GM21529 (cell line): Measurements from ENCODE around the gene REPIN1.

Source experiments
- ATAC-seq: cut with Tn5 transposase; IDR thresholded peaks from one replicate; pipeline ENCODE4 v1.9.1; 2021; ENCODE audit not compliant: unreplicated experiment

The REPIN1 gene

DNA sequence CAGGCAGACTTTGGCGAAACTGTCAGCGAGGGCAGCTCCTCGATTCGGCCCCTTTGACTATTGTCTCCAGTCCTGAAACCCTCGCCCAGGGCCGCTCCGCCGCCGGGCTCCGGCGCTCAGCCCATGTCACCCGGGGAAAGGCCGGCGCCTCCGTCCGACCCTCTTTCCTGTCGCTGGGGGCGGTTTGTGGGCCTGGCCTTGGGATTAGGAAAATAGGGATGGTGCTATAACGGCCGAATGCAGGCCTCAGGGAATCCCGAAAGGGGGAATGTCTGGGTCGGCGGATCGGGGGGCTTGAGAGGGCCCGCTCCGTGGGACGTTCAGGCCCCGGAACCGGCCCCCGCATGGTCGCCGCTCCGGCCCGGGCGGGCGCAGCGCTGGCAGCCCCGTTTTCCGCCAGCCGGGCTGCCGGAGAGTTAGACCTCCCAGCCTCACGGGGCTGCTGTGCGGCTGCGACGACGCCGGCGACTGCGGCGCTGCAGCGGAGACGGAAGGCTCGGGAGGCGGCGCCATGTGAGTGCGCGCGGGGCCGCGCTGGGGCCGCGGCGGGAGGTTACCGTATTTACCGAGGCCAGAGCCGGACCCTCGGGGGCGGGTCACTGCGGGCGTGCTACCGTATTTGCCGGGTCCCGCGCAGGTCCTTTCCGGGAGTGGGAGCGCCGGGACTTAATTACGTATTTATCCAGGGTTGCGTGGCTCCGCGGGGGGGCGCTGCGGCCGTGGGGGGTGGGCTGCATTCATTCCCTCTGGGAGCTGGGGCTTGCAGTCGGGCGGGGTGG is 36.4 kb downstream of the REPIN1 start:
- ATAC-seq, result peak; percentile 49

- no peak for ATAC-seq
These were observed 37.1 kb downstream of the REPIN1 start for GRCh38 chr7:150405584-150406311.

DNA sequence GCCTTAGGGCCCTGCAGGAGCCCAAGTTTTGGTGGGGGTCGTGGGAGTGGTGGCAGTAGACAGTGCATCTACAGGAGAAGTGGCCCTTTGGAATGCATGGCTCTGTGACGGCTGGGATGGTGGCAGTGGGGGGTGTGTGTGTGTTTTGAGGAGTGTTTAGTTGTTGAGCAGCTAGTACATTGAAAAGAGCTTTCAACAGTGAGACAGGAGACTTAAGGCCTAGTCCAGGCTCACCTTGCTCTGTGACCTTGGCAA is 37.6 kb downstream of the REPIN1 start:
- ATAC-seq, result no peak

DNA sequence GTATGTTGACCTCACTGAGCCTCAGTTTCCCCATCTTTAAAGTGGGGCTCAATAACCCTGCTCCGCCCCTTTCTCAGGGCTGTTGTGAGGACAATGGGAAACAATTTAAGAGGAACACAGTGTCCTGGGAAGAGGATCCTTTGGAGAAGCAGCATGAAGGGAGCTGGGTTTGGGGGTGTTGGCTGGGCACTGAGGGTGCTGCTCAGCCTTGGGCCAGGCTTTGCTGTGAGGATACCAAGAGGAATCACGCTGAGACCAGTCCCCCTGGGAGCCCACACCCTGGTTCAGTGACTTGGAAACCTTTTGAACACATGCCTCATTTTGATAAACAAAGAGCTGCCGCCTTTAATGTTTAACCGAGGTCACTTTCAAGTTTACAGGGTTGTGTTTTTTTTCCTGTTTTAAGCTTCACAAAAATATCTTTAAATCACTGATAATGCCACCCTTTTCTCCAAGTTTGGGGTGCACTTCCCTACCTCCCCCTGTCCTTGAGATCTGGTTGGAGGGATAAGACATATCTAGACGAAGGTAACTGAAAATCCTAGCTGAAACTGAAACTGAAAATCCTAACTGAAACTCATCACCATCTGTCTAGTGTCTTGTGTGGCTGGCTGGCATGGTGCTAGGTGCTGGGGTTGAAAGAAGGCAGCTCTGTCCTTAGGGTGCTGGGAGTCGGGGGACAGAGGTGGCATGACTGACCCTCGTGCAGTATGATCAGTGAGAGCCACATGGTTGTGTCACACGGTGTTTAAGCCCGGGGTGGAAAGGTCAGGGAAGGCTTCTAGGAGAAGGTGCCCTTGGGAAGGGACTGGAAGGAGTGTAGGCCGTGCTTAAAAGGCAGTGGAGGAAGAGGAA is 38.2 kb downstream of the REPIN1 start:
- peak; percentile 60 for ATAC-seq

- no peak for ATAC-seq
These were observed 39.2 kb downstream of the REPIN1 start for GRCh38 chr7:150407588-150408392.

- peak; percentile 13 for ATAC-seq
These were observed 40.0 kb downstream of the REPIN1 start for GRCh38 chr7:150408393-150409299.

DNA sequence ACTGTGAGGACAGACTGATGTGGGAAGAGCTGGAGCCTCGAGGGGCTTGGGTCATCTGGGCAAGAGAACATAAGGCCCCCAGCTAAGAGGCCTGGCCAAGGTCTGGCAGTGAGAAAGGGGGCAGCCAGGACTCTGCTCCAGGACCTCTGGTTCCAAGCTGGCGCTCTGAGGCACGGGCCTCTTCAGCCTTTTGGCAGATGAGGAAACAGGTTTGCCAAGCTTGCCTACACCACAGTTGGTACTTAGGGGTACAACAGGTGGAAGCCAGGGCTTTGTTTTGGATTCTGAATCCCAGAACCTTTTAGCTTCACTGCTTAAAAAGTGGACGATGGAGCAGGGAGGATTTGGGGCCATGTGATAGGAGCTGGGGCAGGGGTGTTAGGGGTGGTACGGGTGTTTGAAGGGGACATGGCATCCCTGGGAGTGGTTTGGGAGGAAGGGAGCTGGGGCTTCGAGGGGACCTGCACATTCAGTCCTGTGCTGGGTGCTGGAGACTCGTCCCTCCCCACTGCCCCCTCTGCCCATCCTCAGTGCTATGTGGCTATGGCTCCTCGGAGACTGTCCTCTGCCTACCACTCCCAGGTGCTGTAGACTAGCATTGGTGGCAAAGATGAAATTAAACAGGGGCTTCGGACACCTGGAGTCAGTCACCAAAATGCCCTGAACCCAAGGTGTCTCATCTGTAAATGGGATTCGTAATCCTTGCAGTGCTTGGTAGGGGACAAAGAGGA is 40.8 kb downstream of the REPIN1 start:
- no peak for ATAC-seq

DNA sequence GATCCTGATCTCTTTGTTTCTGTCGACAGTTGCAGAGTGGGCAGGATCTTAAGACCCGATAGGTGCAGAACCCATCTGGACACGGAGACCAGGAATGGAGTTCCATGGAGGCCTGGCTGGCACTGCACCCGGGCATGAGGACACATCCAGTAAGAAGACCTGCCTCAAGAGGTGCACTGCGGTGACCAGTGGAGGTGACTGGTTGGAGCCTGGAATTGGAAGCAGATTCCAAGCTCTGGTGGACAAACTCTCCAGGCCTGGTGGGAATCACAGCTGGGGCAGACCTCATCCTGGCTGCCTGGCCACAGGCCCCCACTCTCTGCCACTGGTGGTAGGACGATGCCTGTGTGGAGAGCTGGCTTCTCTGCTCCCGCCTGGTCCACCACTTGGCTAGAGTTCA is 41.5 kb downstream of the REPIN1 start:
- no peak for ATAC-seq

DNA sequence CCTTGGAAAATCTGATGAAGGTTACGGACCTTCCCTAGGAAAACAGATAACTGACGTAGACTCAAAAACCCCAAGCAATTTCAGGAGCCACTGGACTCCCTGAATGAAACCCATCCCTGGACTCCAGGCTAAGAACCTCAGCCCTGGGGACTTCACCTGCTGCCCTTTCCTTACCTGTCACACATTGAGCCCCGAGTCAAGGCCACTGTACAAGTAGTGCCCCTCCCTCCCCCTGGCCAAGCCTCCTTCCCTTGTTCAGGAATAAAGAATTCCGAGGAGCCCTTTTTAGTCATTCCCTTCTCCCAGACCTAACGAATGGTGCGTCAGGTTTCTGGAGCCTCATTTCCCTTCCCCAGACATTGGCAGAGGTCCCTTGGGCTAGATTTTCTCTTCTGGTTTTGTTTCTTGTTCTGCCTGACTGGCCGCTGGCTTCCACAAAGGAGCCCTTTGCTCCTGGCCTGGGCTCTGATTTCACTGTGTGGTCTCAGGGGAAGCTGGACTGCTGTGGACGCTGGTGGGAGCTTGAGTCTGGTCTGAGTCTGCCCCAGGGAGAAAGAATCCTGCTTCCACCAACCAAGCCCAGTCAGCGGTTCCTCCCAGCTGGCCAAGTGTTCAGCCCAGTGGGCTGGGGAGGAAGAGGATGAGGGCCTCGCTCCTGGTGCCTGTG is 42.2 kb downstream of the REPIN1 start:
- ATAC-seq, result no peak

DNA sequence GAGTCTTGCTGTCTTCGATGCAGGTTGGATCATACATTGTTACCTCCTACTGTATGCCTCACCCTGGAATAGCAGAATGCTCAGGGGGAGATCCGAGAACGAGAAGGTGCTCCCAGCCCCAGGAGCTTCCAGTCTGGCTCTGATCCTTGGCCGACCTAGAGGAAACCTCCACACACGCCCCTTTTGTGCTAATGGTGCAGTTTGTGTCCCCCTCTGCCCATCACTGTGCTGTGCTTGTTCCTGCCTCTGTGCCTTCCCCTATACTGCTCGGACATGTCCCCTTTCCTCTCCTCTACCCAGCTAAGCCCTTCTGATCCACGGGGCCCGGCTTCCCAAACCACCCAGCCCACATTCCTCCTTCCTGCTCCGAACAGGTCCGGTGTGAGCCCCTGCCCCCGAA is 43.0 kb downstream of the REPIN1 start:
- no peak for ATAC-seq

GRCh38 chr7:150412016-150412415 is 43.4 kb downstream of the REPIN1 start:
- ATAC-seq, result no peak

DNA sequence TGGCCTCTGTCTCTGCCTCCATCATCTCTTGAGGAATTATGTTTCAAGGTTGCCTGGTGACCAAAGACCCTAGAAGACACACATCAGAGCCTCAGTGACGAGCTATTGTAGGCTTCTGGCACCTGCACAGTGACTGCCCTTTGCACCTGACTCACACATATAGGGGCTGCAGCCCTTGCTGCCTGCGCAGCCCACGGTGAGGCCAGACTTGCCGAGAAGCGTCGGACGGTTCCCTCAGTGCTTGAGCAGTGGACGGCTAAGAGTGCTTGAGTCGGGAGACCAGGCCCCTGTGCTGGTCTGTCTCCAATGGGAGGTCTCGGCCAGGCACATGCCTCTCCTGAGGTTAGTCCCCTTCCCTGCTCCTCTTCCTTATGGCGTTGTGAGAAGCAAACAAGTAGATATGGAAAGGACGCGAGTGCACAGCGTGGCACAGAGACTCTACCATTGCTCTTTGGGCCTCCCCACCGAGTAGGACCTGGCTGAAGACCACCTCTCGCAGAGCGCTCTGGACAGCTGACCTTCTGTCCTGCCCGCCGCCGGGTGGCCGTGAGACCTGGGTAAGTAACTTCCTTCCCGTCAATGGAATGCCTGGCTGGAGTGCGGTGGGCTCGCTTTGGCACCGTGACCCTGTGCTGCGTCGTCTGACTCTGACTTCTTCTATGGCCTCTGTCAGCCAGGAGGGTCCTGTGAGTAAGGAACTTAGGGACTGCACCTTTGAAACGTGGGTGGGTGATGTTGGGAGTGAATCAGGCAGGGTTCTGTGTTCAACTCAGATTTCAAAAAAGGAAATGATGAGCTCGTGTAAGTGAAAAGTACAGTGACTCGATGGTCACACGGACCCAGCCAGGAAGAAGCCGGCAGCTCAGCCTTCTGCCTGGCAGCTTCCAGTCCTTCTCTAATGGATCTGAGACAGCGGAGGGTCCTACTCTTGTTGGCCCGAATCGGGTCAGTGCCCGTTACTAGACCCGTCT is 44.2 kb downstream of the REPIN1 start:
- no peak for ATAC-seq

DNA sequence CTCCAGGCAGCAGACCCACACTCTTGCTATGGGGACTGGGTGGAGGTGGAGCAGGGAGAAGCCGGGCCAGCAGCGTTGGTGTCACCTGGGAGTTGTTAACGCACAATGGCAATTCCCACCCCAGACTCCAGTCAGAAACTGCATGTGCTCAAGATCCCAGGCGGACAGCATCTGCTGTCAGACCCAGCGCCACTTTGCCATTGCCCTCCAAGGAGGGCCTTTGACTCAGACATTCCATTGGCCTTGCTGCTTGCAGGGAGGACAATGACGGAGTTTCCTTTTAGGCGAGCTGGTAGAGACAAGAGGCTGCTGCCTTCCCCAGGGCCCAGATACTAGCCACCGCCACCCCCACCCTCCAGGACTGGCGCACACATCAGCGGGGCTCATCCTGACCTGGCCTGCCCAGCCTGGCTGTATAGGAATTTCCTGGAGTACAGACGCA is 45.0 kb downstream of the REPIN1 start:
- no peak for ATAC-seq

GRCh38 chr7:150415161-150416153 is 46.8 kb downstream of the REPIN1 start:
- ATAC-seq, result no peak

DNA sequence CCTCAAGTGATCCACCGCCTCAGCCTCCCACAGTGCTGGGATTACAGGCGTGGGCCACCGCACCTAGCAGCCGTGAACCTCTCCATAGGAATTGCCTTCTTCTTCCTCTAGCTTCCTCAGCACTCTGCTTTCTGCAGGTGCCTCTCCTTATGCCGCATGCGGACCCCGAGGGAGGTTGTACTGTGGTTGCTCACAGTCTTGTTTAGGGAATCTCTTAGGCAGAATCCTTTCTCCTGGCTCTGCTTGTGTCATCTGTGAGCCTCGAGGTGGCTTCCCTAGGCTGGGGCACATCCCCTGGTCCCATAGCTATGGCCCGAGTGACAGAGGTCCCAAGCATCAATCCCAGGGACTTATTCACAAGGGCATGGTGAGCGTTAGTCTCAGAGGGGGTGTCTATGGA is 48.6 kb downstream of the REPIN1 start:
- no peak for ATAC-seq

- no peak for ATAC-seq
These were observed 49.2 kb downstream of the REPIN1 start for GRCh38 chr7:150417863-150418262.
